IMR-90 (cell line): Measurements from ENCODE around the gene FEM1B. TPM values are rescaled to one million over a fixed set of nuclear protein-coding genes. Genes with fewer than 3 reads are reported as not detected.
A peak's percentile ranks its signal among the peaks of the same experiment; 100 is the strongest.

Experiments used
- ATAC-seq: fragments of 200-7000 bp; cut with Tn5 transposase; 2 replicates; pipeline ENCODE4 v1.9.1; 2020; ENCODE audit warnings: low read depth, mild to moderate bottlenecking, moderate library complexity
- BruUV-seq: library from RNA; stranded (reverse); fragments of 400-500 nt; replicated peaks from 2 replicates; lab custom pipeline; 2021; lab: Mats Ljungman, UMichigan
- CTCF ChIA-PET: fragments of 300-600 bp; formaldehyde crosslinking; extraction: SDS; loops from one replicate; lab custom pipeline; 2021; ENCODE audit warnings: antibody characterized with exemption; lab: Yijun Ruan, JAX
- POLR2A ChIA-PET: fragments of 300-600 bp; sonication (Branson Sonifier 250); formaldehyde crosslinking; loops from one replicate; lab custom pipeline; 2022; ENCODE audit warnings: antibody characterized with exemption; ENCODE audit not compliant: unreplicated experiment; lab: Charles Lee
- DNase-seq: peaks from one replicate; pipeline ENCODE4 v3.0.0; 2013
- H2AFZ ChIP-seq: replicated peaks from 2 replicates; pipeline ENCODE3; 2013; ENCODE audit warnings: low read length, mild to moderate bottlenecking; ENCODE audit not compliant: poor library complexity
- H2AK5ac ChIP-seq: 2 replicates; pipeline ENCODE4 v1.6.1; 2013; ENCODE audit warnings: low read depth, low read length, inconsistent platforms
- H2AK9ac ChIP-seq: replicated peaks from 2 replicates; pipeline ENCODE3; 2013; ENCODE audit warnings: mild to moderate bottlenecking, low read depth, low read length, moderate library complexity; ENCODE audit not compliant: poor library complexity
- H2BK120ac ChIP-seq: 2 replicates; pipeline ENCODE4 v1.6.1; 2013; ENCODE audit warnings: low read depth, low read length, inconsistent platforms
- H2BK15ac ChIP-seq: 3 replicates; pipeline ENCODE4 v1.6.1; 2013; ENCODE audit warnings: low read depth, low read length, inconsistent platforms
- H2BK20ac ChIP-seq: 2 replicates; pipeline ENCODE4 v1.6.1; 2013; ENCODE audit warnings: low read depth, mild to moderate bottlenecking, inconsistent platforms, low read length, moderate library complexity
- H2BK5ac ChIP-seq: 2 replicates; pipeline ENCODE4 v1.6.1; 2013; ENCODE audit warnings: mild to moderate bottlenecking, low read depth, low read length, inconsistent platforms; ENCODE audit not compliant: poor library complexity, severe bottlenecking
- H3K14ac ChIP-seq: replicated peaks from 2 replicates; pipeline ENCODE4 v1.6.1; 2013; ENCODE audit warnings: low read depth, low read length, inconsistent platforms
- H3K18ac ChIP-seq: 2 replicates; pipeline ENCODE4 v1.6.1; 2013; ENCODE audit warnings: low read depth, low read length, control low read depth
- H3K23ac ChIP-seq: 2 replicates; pipeline ENCODE4 v1.6.1; 2013; ENCODE audit warnings: low read depth, low read length, inconsistent platforms
- H3K27ac ChIP-seq: 2 replicates; pipeline ENCODE4 v1.5.1; 2013; ENCODE audit warnings: mild to moderate bottlenecking, control low read depth, low read length; ENCODE audit not compliant: insufficient read depth
- H3K27me3 ChIP-seq: 2 replicates; pipeline ENCODE4 v1.6.1; 2013; ENCODE audit warnings: low read length; ENCODE audit not compliant: control insufficient read depth, insufficient read depth
- H3K36me3 ChIP-seq: 2 replicates; pipeline ENCODE4 v1.6.1; 2013; ENCODE audit warnings: low read length, mixed read lengths; ENCODE audit not compliant: control insufficient read depth, insufficient read depth
- H3K4ac ChIP-seq: 2 replicates; pipeline ENCODE4 v1.6.1; 2013; ENCODE audit warnings: low read depth, low read length, inconsistent platforms
- H3K4me1 ChIP-seq: 2 replicates; pipeline ENCODE4 v1.6.1; 2013; ENCODE audit warnings: low read length, mixed read lengths; ENCODE audit not compliant: control insufficient read depth, insufficient read depth
- H3K4me2 ChIP-seq: 2 replicates; pipeline ENCODE4 v1.6.1; 2013; ENCODE audit warnings: low read depth, mild to moderate bottlenecking, control low read depth, low read length, moderate library complexity
- H3K4me3 ChIP-seq: 2 replicates; pipeline ENCODE4 v1.5.1; 2013; ENCODE audit warnings: low read depth, mild to moderate bottlenecking, control low read depth, low read length, moderate library complexity; ENCODE audit not compliant: insufficient read depth
- H3K56ac ChIP-seq: 2 replicates; pipeline ENCODE4 v1.6.1; 2013; ENCODE audit warnings: low read length, inconsistent platforms; ENCODE audit not compliant: insufficient read depth; ENCODE audit errors: extremely low read depth
- H3K79me1 ChIP-seq, 2 experiments: 2 replicates each; pipeline ENCODE4 v1.6.1; 2013; ENCODE audit warnings: low read length in 2 of 2, inconsistent platforms in 1 of 2, low read depth in 1 of 2
- H3K9ac ChIP-seq: 2 replicates; pipeline ENCODE4 v1.6.1; 2013; ENCODE audit warnings: low read depth, low read length, control low read depth
- H3K9me1 ChIP-seq: 2 replicates; pipeline ENCODE4 v1.6.1; 2013; ENCODE audit warnings: low read length, inconsistent platforms; ENCODE audit not compliant: insufficient read depth
- H3K9me3 ChIP-seq: 2 replicates; pipeline ENCODE4 v1.6.1; 2013; ENCODE audit warnings: low read length; ENCODE audit not compliant: control insufficient read depth, insufficient read depth
- H4K20me1 ChIP-seq: 2 replicates; pipeline ENCODE4 v1.6.1; 2013; ENCODE audit warnings: low read length, inconsistent platforms; ENCODE audit not compliant: insufficient read depth
- H4K5ac ChIP-seq: 2 replicates; pipeline ENCODE4 v1.6.1; 2013; ENCODE audit warnings: mild to moderate bottlenecking, low read depth, low read length, control low read depth
- H4K8ac ChIP-seq, 2 experiments: 2 replicates each; pipeline ENCODE4 v1.6.1; 2013; ENCODE audit warnings: low read depth in 2 of 2, low read length in 2 of 2, control low read depth in 1 of 2, inconsistent platforms in 1 of 2
- H4K91ac ChIP-seq: 2 replicates; pipeline ENCODE4 v1.6.1; 2013; ENCODE audit warnings: low read depth, low read length, inconsistent platforms; ENCODE audit not compliant: insufficient read depth
- CEBPB ChIP-seq: IDR thresholded peaks from 2 replicates; pipeline ENCODE4 v1.6.1; 2012; ENCODE audit warnings: low read depth, low read length, improper control_type of control experiment
- NFE2L2 ChIP-seq: fragments of 150-350 bp; IDR thresholded peaks from 2 replicates; pipeline ENCODE4 v1.6.1; 2016; ENCODE audit warnings: low read depth, mild to moderate bottlenecking, low read length
- WGBS, 2 experiments: methylation state at CpG; one replicate each; pipeline versions ENCODE4 v1.1.5 to v1.1.7; 2013; ENCODE audit warnings: missing lambda C conversion rate in 2 of 2; ENCODE audit not compliant: insufficient read length in 1 of 2; ENCODE audit errors: extremely low coverage in 2 of 2; 5-methylcytosine and 5-hydroxymethylcytosine counted together
- dilution Hi-C: fragments of 300-500 bp; cut with HindIII; formaldehyde crosslinking; loops from one replicate; pipeline ENCODE4 v1.14.3; 2018; ENCODE audit warnings: low sequenced_read_pairs; ENCODE audit not compliant: unreplicated experiment
- in situ Hi-C: fragments of 300-500 bp; cut with MboI; formaldehyde crosslinking; loops from 3 replicates; pipeline ENCODE4 v1.14.3; 2019; ENCODE audit warnings: low sequenced_read_pairs, inconsistent platforms, mixed read lengths
- intact Hi-C: fragments of 100-400 bp; cut with micrococcal nuclease; formaldehyde crosslinking; loops from 2 replicates; pipeline ENCODE4 v1.10.0; 2022
- polyA plus RNA-seq, 3 experiments: library from polyadenylated mRNA; depleted of rRNA; stranded (reverse); fragments of >200 nt; gene quantifications; 2 replicates each; pipeline ENCODE4 v1.2.3, GENCODE V29; 2012; ENCODE audit warnings: low replicate concordance in 1 of 3
- total RNA-seq: library from RNA; depleted of rRNA; stranded (reverse); fragments of >200 nt; gene quantifications from 2 replicates; pipeline ENCODE4 v1.2.3, GENCODE V29; 2012

Gene FEM1B
- total and polyA plus RNA-seq, 2 of the 4 experiments (the other 2 are of a cell fraction): 16.9 to 51.4 TPM

GRCh38 chr15:68285259-68285980 lies 7.9 kb downstream of the FEM1B start:
- dilution Hi-C loops: no loop called here
- Histone ChIP-seq H3K23ac (no peak overlapping the region; the same call in 1 of the 2 replicates), H3K27ac (no peak overlapping the region), H2AK9ac (no peak overlapping the region), H3K4me2 (no peak overlapping the region), H3K14ac (no peak overlapping the region), H2BK15ac (no peak overlapping the region), H3K9ac (no peak overlapping the region), H4K8ac (no peak overlapping the region), H4K91ac (no peak overlapping the region), H3K4ac (no peak overlapping the region), H3K9me3 (peaks cover 3% of the 10 kb centered on the region; the same call in 1 of the 2 replicates), H3K79me1 (peaks cover 6 to 45% of the 10 kb centered on the region in 2 experiments; a peak in 3 of 4 replicates), H3K9me1 (peaks cover 6% of the 10 kb centered on the region), H2AFZ (no peak overlapping the region), H3K4me1 (peaks cover 7% of the 10 kb centered on the region), H2BK20ac (no peak overlapping the region), H3K4me3 (no peak overlapping the region), H3K18ac (no peak overlapping the region), H2AK5ac (no peak overlapping the region), H3K36me3 (peaks cover 15% of the 10 kb centered on the region), H3K56ac (no peak overlapping the region), H3K27me3 (no peaks in the 10 kb centered on the region), H4K5ac (no peak overlapping the region), H2BK120ac (no peak overlapping the region), H4K20me1 (peaks cover 86% of the 10 kb centered on the region), H2BK5ac (no peak overlapping the region)
- no CpG with 5 or more reads among the region's 5 CpGs for WGBS, 2 experiments
- DNase-seq (no peak), ATAC-seq (no peak)
- CTCF ChIA-PET: no interaction called here
- intact Hi-C loops: no loop called here
- POLR2A ChIA-PET: no interaction called here
- BruUV-seq: no TSS peak
- in situ Hi-C loops: no loop called here
- peak; percentile 53; the same call in 1 of the 2 replicates for TF ChIP-seq CEBPB
- TF ChIP-seq NFE2L2: no peak
